BLaER1 treated with 17β-estradiol and CSF1 and Interleukin-3, amounts not matched to agents 10 nM and 100 nM (cell line): ENCODE results near the gene CASTOR2.
"Not testable (repeated sequence)": the region's sequence is repeated elsewhere in the genome, so short reads cannot be mapped to it uniquely, and the experiment has no call there.

ENCODE experiments used
- H3K27ac ChIP-seq, 11 experiments: shearing (Covaris generic); formaldehyde crosslinking; 2 replicates each; pipeline ENCODE4 v1.8.1; 2022
- H3K27me3 ChIP-seq, 11 experiments: shearing (Covaris generic); formaldehyde crosslinking; 2 replicates each; pipeline ENCODE4 v1.8.1; 2022
- H3K36me3 ChIP-seq, 11 experiments: shearing (Covaris generic); formaldehyde crosslinking; 2 replicates each; pipeline ENCODE4 v1.8.1; 2022
- H3K4me1 ChIP-seq, 10 experiments: shearing (Covaris generic); formaldehyde crosslinking; 2 replicates each; pipeline ENCODE4 v1.8.1; 2022
- H3K4me2 ChIP-seq, 11 experiments: shearing (Covaris generic); formaldehyde crosslinking; 2 replicates each; pipeline ENCODE4 v1.8.1; 2022
- H3K4me3 ChIP-seq, 10 experiments: shearing (Covaris generic); formaldehyde crosslinking; 2 replicates each; pipeline ENCODE4 v1.8.1; 2022
- H3K9ac ChIP-seq, 11 experiments: shearing (Covaris generic); formaldehyde crosslinking; 2 replicates each; pipeline ENCODE4 v1.8.1; 2022
- H3K9me3 ChIP-seq, 11 experiments: shearing (Covaris generic); formaldehyde crosslinking; replicated peaks in 1 of 11; 2 replicates each; pipeline ENCODE4 v1.8.1; 2022
- H4K20me1 ChIP-seq, 11 experiments: shearing (Covaris generic); formaldehyde crosslinking; 2 replicates each; pipeline ENCODE4 v1.8.1; 2022
- Cebpa-rat ChIP-seq, 11 experiments: shearing (Covaris generic); IDR thresholded peaks; 2 replicates each; pipeline ENCODE4 v1.8.1; 2022

The CASTOR2 gene

DNA sequence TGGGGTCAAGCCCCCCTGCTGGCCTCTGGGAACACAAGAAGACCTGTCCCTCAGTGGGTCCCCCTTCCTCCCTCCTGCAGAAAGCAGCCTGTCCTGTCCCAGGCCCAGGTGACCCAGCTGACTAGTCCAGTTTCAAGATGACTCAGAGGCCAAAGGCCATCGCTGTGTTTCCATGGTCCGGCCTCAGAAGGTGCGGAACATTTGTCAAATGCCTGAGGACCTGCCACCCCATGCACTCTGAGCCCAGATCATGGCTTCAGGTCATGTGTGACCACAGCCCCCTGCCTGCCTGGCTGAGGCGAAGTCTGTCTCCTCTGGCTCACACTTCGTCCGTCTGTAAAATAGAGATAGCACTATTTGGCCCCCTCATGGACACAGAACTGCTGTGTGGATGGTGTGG lies 2.4 kb downstream of the CASTOR2 start:
- not testable (repeated sequence) for H3K27me3 ChIP-seq, H3K4me2 ChIP-seq, H3K4me3 ChIP-seq, H3K9me3 ChIP-seq, H3K4me1 ChIP-seq, H3K9ac ChIP-seq, H3K27ac ChIP-seq, H4K20me1 ChIP-seq, H3K36me3 ChIP-seq

DNA sequence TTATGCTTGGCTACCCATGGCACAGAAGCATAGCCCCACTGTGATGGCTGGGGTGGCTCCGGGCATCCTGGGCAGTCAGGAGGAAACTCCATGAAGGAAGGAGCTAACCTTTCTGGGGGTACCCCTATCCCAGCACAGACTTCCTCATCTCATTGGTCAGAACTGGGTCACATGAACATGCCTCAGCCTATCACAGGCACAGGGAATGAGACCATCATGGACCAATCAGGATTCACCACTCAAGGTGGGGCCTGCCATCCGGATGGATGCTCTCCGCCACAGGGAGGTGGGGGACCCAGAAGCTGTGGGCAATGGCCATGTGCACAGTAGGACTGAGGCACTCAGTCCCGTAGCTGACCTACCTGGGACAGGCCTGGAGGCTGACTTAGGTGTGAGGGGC lies 6.9 kb downstream of the CASTOR2 start:
- not testable (repeated sequence) for H3K36me3 ChIP-seq, H3K27me3 ChIP-seq, H4K20me1 ChIP-seq, H3K4me1 ChIP-seq, H3K9me3 ChIP-seq, H3K27ac ChIP-seq, H3K4me3 ChIP-seq, H3K9ac ChIP-seq, H3K4me2 ChIP-seq

DNA sequence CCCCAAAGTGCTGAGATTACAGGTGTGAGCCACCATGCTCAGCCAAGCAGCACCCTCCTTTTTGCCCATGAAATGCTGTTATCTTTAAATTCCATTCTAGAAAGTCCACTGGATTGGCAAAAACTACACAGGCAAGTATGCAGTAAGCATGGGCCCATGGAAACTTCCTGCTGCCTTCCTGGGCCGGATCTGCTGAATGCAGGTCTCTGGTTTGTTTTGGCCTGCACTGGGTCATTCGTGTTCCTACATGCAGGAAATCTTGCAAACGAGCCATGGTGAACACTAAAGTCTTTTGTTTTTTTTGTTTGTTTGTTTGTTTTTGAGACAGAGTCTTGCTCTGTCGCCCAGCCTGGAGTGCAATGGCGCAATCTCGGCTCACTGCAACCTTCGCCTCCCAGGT lies 7.9 kb downstream of the CASTOR2 start:
- H3K4me1 ChIP-seq, H3K9me3 ChIP-seq, H3K27me3 ChIP-seq, H3K4me3 ChIP-seq, H3K36me3 ChIP-seq, H4K20me1 ChIP-seq, H3K27ac ChIP-seq, H3K9ac ChIP-seq, H3K4me2 ChIP-seq: not testable (repeated sequence)

DNA sequence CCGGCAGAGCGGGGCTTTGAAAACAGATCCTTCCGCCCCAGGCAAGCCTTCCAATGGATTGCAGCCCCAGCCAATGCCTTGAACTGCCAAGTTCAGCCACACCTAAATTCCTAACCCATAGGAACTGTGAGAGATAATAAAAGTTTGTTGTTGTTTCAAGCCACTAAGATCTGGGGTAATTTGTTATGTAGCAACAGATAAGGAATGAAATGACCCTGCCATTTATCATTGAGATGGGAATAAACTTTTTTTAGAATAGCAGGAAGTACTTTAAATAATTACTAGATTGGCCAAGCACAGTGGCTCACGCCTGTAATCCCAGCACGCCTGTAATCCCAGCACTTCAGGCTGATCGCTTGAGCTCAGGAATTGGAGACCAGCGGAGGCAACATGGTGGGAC lies 11.5 kb downstream of the CASTOR2 start:
- not testable (repeated sequence) for H3K4me3 ChIP-seq, H4K20me1 ChIP-seq, H3K9me3 ChIP-seq, H3K4me2 ChIP-seq, H3K27ac ChIP-seq, H3K36me3 ChIP-seq, H3K4me1 ChIP-seq, H3K9ac ChIP-seq, H3K27me3 ChIP-seq

DNA sequence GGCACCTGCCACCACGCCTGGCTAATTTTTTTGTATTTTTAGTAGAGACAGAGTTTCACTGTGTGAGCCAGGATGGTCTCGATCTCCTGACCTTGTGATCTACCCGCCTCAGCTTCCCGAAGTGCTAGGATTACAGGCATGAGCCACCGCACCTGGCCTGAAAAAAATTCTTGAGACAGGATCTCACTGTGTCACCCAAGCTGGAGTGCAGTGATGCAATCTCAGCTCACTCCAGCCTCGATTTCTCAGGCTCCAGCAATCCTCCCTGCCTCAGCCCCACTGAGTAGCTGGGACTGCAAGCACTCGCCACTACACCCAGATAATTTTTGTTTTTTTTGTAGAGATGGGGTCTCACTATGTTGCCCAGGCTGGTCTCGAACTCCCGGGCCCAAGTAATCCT lies 13.0 kb downstream of the CASTOR2 start:
- H3K4me2 ChIP-seq, H3K36me3 ChIP-seq, H4K20me1 ChIP-seq, H3K9ac ChIP-seq, H3K4me1 ChIP-seq, H3K27me3 ChIP-seq, H3K9me3 ChIP-seq, H3K27ac ChIP-seq, H3K4me3 ChIP-seq: not testable (repeated sequence)

DNA sequence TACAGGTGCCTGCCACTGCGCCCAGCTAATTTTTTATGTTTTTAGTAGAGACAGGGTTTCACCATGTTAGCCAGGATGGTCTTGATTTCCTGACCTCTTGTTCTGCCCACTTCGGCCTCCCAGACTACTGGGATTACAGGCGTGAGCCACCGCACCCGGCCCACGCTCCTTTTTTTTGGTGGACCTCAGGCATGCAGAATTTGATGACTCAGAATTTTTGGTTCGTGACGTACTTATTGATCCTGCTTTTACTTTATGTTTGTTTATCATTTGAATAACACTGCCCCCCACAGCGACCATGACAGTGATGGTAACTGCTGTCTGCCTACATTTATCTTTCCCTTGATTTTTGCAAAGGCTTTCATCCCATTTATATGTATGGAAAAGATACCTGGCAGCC lies 23.9 kb downstream of the CASTOR2 start:
- not testable (repeated sequence) for H3K4me2 ChIP-seq, H3K36me3 ChIP-seq, H3K9me3 ChIP-seq, H3K27ac ChIP-seq, H3K27me3 ChIP-seq, H3K4me1 ChIP-seq, H3K4me3 ChIP-seq, H3K9ac ChIP-seq
- peaks cover 0 to 29% (median 7%) of the 10 kb centered on the region in 11 experiments; a peak in 8 of 22 replicates for H4K20me1 ChIP-seq

DNA sequence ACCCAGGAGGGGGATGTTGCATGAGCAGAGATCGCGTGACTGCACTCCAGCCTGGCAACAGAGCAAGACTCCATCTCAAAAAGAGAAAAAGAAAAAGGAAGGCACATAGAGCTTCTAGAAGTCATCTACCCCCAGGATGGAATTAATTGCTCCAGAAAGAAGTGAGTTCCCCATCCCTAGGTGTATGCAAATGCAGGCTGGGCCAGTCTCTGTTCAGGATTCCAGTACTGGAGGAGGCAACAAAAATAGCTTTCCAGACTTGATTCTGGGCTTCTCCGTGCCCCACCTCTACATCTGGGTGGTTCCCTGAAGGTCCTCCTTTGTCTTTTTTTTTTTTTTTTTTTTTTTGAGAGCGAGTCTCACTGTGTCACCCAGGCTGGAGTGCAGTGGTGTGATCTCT lies 28.6 kb downstream of the CASTOR2 start:
- Histone ChIP-seq H3K27me3 (no peaks in the 10 kb centered on the region), H3K27ac (no peak overlapping the region), H3K4me2 (no peak overlapping the region), H3K4me3 (no peak overlapping the region), H3K9me3 (no peaks in the 10 kb centered on the region), H4K20me1 (peaks cover 0 to 20% (median 7%) of the 10 kb centered on the region in 11 experiments; a peak in 7 of 22 replicates), H3K9ac (no peak overlapping the region), H3K4me1 (peaks cover 0 to 10% (median 0%) of the 10 kb centered on the region in 10 experiments; a peak in 1 of 20 replicates), H3K36me3 (no peaks in the 10 kb centered on the region)
- no peak for TF ChIP-seq Cebpa-rat (IDR thresholded peaks at IDR 0.05)

DNA sequence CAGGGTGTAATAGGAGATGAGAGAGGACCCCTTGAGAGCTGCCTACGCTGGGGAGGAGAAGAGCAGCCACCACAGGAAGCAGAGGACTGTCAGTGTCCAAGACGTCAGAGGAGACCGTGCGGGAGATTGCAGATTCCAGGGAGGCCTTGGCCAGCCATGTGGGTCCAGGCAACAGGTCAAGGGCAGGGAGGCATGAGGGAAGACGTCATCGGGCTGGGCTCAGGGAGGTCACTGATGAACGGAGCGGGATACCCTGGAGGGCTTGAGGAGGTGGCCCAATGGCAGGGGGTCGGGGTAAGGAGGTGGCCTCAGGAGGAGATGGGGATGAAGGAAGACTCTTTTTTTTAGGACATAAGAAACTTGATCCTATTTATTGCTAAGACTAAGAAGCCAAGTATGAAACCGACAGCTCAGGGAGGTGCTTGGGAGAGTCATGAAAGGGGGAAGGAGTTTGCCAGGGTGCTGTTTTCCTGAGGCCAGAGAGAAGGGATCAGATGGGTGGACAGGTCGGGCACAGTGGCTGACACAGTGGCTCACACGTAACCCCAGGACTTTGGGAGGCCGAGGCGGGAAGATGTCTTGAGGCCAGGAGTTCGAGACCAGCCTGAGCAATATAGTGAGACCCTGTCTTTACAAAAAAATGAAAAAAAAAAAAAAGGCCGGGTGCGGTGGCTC lies 30.5 kb downstream of the CASTOR2 start:
- H4K20me1 ChIP-seq = peaks cover 0 to 20% (median 7%) of the 10 kb centered on the region in 11 experiments; a peak in 7 of 22 replicates
- not testable (repeated sequence) for H3K9ac ChIP-seq, H3K4me2 ChIP-seq, H3K4me3 ChIP-seq, H3K9me3 ChIP-seq, H3K27me3 ChIP-seq, H3K36me3 ChIP-seq, H3K27ac ChIP-seq
- H3K4me1 ChIP-seq = peaks cover 0 to 10% (median 0%) of the 10 kb centered on the region in 10 experiments; a peak in 1 of 20 replicates

DNA sequence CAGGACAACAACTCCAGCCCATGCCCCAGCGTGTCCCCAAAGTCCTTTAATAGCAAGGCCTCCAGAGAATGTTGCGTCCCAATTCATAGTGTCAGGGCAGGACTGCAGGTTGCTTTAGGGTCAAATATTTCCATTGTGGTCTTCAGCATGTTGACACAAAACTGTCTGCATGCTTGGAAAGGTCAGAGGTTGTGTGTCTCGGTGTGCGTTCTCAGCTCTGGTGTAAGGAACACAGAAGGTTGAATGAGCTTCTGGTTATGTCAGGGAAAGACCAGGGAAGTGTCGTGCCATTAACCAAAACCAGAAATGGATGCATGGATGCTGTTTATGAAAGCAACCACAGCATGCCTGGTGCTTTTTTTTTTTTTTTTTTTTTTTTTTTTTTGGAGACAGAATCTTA lies 31.9 kb downstream of the CASTOR2 start:
- H3K36me3 ChIP-seq, H3K27me3 ChIP-seq, H3K27ac ChIP-seq, H3K9ac ChIP-seq, H3K9me3 ChIP-seq, H3K4me3 ChIP-seq, H3K4me2 ChIP-seq: not testable (repeated sequence)
- Histone ChIP-seq H3K4me1 (peaks cover 0 to 10% (median 0%) of the 10 kb centered on the region in 10 experiments; a peak in 1 of 20 replicates), H4K20me1 (peaks cover 0 to 24% (median 7%) of the 10 kb centered on the region in 11 experiments; a peak in 7 of 22 replicates)

DNA sequence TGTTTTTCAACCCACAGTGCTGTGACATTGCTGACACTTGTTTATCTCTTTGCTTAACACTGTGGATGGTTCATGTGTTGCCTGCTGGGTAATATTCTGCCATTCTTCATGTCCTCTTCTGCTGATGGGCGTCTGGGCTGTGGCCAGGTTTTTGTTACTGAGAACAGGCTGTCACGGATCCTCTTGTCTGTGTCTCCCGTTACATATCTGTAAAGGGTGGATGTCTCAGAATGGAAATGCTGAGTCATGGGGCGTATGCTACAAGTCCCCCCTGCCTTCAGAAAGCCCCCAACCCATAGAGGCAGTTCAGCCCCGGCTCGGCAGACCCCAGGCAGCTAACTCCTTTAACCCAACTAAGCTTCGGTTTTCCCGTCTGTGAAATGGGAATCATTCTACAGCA lies 33.3 kb downstream of the CASTOR2 start:
- not testable (repeated sequence) for H3K4me2 ChIP-seq, H3K4me3 ChIP-seq, H3K27me3 ChIP-seq, H3K36me3 ChIP-seq, H3K9ac ChIP-seq, H3K27ac ChIP-seq, H3K9me3 ChIP-seq
- Histone ChIP-seq H4K20me1 (peaks cover 0 to 19% (median 4%) of the 10 kb centered on the region in 11 experiments; a peak in 7 of 22 replicates), H3K4me1 (peaks cover 0 to 10% (median 0%) of the 10 kb centered on the region in 10 experiments; a peak in 1 of 20 replicates)

DNA sequence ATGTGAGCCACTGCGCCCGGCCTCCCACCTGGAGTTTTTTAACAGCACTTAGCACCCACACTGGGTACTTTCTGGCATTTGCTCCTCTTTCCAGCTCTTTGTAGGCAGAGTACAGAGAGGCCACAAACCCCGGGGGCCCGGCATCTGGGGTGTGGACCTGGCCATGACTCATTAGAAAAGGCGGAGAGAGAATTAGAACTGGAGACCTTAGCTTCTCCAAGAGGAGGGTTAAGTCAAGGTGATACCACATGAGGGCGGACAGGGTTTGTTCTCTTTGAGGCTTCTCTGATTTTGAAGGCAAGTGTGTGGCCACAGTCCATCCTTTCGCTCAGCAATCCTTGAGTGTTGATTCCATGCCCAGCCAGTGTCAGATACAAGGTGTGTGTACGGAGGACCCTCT lies 36.9 kb downstream of the CASTOR2 start:
- H3K4me3 ChIP-seq, H3K27ac ChIP-seq, H3K4me2 ChIP-seq, H3K27me3 ChIP-seq, H3K36me3 ChIP-seq, H3K4me1 ChIP-seq, H3K9ac ChIP-seq: not testable (repeated sequence)
- Histone ChIP-seq H3K9me3 (peaks cover 0 to 10% (median 7%) of the 10 kb centered on the region in 11 experiments; a peak in 13 of 22 replicates), H4K20me1 (peaks cover 0 to 14% (median 0%) of the 10 kb centered on the region in 11 experiments; a peak in 7 of 22 replicates)
